Left ventricle myocardium inferior (tissue), 1 donor: ENCODE results near the gene VRTN. TPM values are rescaled to one million over a fixed set of nuclear protein-coding genes. Genes with fewer than 3 reads are reported as not detected.

Experiments used
- DNase-seq: peaks from one replicate; pipeline ENCODE4 v3.0.0-alpha.2; 2020
- H3K27ac ChIP-seq: fragments of 200-600 bp; replicated peaks from 2 replicates; pipeline ENCODE4 v1.8.0; 2021
- H3K27me3 ChIP-seq: fragments of 200-600 bp; 2 replicates; pipeline ENCODE4 v1.8.0; 2021; ENCODE audit warnings: low read depth
- H3K36me3 ChIP-seq: fragments of 200-600 bp; 2 replicates; pipeline ENCODE4 v1.8.0; 2021
- H3K4me1 ChIP-seq: fragments of 200-600 bp; 2 replicates; pipeline ENCODE4 v1.8.0; 2021
- H3K4me3 ChIP-seq: fragments of 200-600 bp; 2 replicates; pipeline ENCODE4 v1.8.0; 2021; ENCODE audit warnings: mild to moderate bottlenecking, moderate library complexity
- H3K9me3 ChIP-seq: fragments of 200-600 bp; replicated peaks from 2 replicates; pipeline ENCODE4 v1.8.0; 2021
- intact Hi-C: fragments of 100-400 bp; cut with micrococcal nuclease; formaldehyde crosslinking; loops from one replicate; pipeline ENCODE4 v1.11.0; 2022
- total RNA-seq: library from RNA; stranded (reverse); fragmentation: NEBNext Ultra II Directional; extraction: Animal tissue kit (Norgen Biotek cat#: 25700); gene quantifications from one replicate; pipeline ENCODE4 v1.2.1, GENCODE V29; 2021
- TF ChIP-seq, protein P1 (sequence below): fragments of 200-600 bp; IDR thresholded peaks from 2 replicates; pipeline ENCODE4 v1.8.0; 2021; ENCODE audit warnings: antibody characterized with exemption, mild to moderate bottlenecking, borderline replicate concordance
- donor health status: DM: no; HTN: yes; CAD: no; lungs with severe emphysema.

VRTN gene
- total RNA-seq, 1 donor from 2014 or later = not detected

DNA sequence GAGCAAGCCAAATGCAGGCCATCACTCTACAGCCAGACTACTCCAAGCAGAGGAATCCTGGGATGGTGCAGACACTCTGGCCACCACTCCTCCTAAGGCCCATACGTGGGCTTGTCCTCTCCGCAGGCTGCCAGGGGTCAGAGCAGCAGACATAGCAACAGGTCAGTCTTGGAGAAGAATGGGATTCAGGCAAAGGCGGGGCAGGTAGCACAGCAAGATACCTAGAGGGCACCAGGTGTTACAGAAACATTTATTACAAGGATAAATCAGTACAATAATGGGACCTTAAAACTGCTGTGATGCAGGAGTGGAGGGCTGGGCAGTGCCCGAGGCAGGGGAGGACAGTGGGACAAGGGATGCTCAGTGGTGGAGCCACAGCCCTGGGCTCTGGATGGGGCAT, 57.4 kb downstream of the VRTN start:
- Histone ChIP-seq H3K36me3 (no peaks in the 10 kb centered on the region), H3K4me3 (no peak overlapping the region), H3K27ac (no peak overlapping the region), H3K27me3 (peaks cover 70% of the 10 kb centered on the region), H3K9me3 (no peaks in the 10 kb centered on the region), H3K4me1 (peaks cover 19% of the 10 kb centered on the region)
- TF ChIP-seq, protein P1, sequence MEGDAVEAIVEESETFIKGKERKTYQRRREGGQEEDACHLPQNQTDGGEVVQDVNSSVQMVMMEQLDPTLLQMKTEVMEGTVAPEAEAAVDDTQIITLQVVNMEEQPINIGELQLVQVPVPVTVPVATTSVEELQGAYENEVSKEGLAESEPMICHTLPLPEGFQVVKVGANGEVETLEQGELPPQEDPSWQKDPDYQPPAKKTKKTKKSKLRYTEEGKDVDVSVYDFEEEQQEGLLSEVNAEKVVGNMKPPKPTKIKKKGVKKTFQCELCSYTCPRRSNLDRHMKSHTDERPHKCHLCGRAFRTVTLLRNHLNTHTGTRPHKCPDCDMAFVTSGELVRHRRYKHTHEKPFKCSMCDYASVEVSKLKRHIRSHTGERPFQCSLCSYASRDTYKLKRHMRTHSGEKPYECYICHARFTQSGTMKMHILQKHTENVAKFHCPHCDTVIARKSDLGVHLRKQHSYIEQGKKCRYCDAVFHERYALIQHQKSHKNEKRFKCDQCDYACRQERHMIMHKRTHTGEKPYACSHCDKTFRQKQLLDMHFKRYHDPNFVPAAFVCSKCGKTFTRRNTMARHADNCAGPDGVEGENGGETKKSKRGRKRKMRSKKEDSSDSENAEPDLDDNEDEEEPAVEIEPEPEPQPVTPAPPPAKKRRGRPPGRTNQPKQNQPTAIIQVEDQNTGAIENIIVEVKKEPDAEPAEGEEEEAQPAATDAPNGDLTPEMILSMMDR = no peak
- no peak for DNase-seq
- intact Hi-C loops = no loop called here

DNA sequence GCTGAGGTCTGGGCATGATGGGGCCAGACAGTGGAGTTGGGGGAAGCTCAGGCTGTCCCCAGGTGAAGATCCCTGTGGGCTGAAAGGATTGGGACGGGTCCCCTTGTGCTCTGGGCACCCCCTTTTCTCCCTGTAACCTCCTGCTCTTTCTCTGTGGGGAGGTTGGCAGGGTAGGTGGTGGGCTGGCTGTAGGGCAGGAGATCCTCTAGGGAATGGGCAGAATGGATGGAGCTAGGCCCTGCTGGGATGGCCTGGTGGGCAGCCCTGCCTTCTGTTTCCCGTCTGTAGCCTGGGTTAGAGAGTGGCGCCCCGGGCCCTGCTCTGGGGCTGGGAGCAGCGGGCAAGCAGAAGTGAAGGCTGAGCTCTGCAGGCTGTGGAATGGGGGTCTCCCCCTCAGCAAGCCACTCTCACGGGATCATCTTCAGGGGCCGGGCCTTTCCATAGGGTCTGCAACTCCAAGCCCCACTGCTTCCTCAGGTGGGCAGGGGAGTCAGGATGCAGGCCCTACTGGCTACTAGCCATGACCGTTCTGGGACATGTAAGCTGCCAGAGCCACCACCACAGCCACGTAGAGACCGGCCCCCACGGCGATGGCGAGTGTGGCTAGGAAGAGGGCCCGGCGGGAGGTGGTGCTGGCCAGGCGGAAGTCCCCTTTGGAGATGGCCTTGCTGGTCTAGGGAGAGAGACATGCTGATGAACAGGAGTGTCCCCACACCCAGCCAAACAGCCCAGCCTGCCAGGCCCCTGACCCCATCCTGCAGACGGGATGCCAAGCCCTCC, 58.9 kb downstream of the VRTN start:
- intact Hi-C loops = no loop called here
- H3K27ac ChIP-seq = no peak overlapping the region

DNA sequence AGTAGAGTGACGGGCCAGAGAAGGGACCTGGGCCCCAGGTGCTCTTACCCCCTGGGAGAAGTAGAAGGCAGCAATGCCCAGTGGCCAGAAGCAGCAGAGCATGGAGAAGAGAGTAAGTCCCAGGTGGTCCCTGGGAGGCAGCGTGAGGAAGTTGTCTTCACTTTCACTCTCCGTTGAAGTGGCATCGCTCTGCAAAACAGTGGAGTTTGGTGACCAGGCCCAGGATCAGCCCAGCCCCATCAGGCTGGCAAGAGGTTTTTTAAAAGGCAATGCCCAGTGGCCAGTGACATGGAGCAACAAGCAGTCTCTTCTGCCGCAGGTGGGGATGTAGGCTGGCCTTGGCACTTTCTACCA, 59.5 kb downstream of the VRTN start:
- TF ChIP-seq, protein P1 = no peak
- Histone ChIP-seq H3K36me3 (no peaks in the 10 kb centered on the region), H3K4me1 (no peaks in the 10 kb centered on the region), H3K4me3 (no peak overlapping the region), H3K9me3 (no peaks in the 10 kb centered on the region), H3K27me3 (peaks cover 83% of the 10 kb centered on the region), H3K27ac (no peak overlapping the region)
- no peak for DNase-seq
- intact Hi-C loops = no loop called here

More for the DNA sequence above, 58.9 kb downstream of the VRTN start:
- Histone ChIP-seq H3K27me3 (peaks cover 85% of the 10 kb centered on the region), H3K36me3 (no peaks in the 10 kb centered on the region), H3K9me3 (no peaks in the 10 kb centered on the region), H3K4me1 (peaks cover 3% of the 10 kb centered on the region), H3K4me3 (no peak overlapping the region)
- DNase-seq = no peak
- TF ChIP-seq, protein P1 = no peak

DNA sequence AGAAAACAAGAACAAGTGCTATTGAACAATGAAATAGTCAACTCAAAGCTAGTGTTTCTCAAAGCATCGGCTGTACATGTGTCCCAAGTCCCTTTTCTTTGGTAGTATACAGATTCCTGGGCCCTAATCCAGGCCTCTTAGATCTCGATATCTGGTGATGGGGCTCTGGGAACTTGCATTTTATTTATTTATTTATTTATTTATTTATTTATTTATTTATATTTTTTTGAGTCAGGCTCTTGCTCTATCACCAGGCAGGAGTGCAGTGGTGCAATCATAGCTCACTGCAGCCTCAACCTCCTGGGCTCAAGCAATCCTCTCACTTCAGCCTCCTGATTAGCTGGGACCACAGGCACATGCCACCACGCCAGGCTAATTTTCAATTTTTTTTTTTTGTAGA, 60.6 kb downstream of the VRTN start:
- peaks cover 72% of the 10 kb centered on the region for H3K27me3 ChIP-seq
- TF ChIP-seq, protein P1 = no peak
- intact Hi-C loops = no loop called here

DNA sequence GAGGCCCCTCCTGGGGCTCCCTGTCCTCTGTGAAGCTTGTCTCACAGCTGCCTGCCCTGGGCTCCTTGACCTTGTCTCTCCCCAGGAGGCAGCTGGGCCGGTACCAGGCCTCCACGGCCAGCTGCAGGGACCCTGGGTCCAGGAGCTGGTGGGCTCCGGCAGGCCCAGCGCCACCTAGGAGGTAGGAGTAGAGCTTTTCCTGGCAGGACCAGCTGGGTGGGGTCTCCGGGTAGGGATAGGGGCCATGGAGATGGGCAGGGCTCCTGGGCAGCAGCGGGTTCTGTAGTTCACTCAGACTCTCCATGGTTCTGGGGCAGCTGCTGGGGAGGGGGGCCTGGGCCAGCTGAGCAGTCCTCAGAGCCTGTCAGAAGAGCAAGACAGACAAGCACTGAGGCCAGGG, 61.2 kb downstream of the VRTN start:
- no peak for DNase-seq
- intact Hi-C loops = no loop called here
- no peak overlapping the region for H3K4me3 ChIP-seq
- H3K9me3 ChIP-seq = no peaks in the 10 kb centered on the region
- H3K36me3 ChIP-seq = no peaks in the 10 kb centered on the region
- H3K4me1 ChIP-seq = no peaks in the 10 kb centered on the region
- H3K27me3 ChIP-seq = peaks cover 67% of the 10 kb centered on the region
- TF ChIP-seq, protein P1 = no peak
- H3K27ac ChIP-seq = no peak overlapping the region

More for the DNA sequence above, 60.6 kb downstream of the VRTN start:
- no peaks in the 10 kb centered on the region for H3K4me1 ChIP-seq
- no peaks in the 10 kb centered on the region for H3K36me3 ChIP-seq
- no peak overlapping the region for H3K27ac ChIP-seq
- no peak for DNase-seq
- H3K4me3 ChIP-seq = no peak overlapping the region
- H3K9me3 ChIP-seq = no peaks in the 10 kb centered on the region

Other genes with a start within 250 kb of the VRTN start
- not detected for gene VSX2, start 109.0 kb upstream of the VRTN start, total RNA-seq
- 23.6 TPM for gene ABCD4, start 45.5 kb upstream of the VRTN start, total RNA-seq
- gene SYNDIG1L, start 77.7 kb downstream of the VRTN start, total RNA-seq = 0.11 TPM
- gene NPC2, start 144.8 kb downstream of the VRTN start, total RNA-seq = 93.5 TPM
- 45.8 TPM for gene ISCA2, start 145.3 kb downstream of the VRTN start, total RNA-seq